ENCODE results near the gene EBLN2. TPM values are rescaled to one million over a fixed set of nuclear protein-coding genes. Genes with fewer than 3 reads are reported as not detected.

The EBLN2 gene
- 0.72 TPM for polyA plus RNA-seq (2012; ENCODE audit: low read depth, missing spikeins)

DNA sequence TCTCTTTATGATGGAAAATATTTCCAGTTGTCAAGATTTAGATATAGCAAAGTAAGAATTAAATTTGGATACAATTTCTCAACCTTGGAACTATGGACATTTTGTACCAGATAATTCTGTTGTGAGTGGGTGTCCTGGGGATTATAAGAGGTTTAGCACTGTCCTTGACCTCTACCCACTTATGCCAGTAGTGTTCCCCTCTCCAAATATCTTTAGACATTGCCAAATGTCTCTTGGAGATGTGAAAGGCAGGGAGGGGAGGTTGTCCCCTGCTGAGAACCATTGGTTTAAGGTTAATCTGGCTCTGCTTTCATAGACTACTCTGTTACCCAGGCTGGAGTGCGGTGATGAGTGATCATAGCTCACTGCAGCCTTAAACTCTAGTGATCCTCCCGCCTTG is at the start of gene EBLN2:
Gene EBLN2 (plus strand): TSS at position 244 of the 400 bp plus-strand sequence. CDS start 423 bp downstream, outside the sequence.
- FAIRE-seq (peak; percentile 56), DNase-seq (ENCODE audit: insufficient read length, low spot score) (no peak)
- no peak for TF ChIP-seq PAX5 (IDR thresholded peaks at IDR 0.05; ENCODE audit: insufficient read depth, low read length, severe bottlenecking)
- TF ChIP-seq SPI1 (IDR thresholded peaks at IDR 0.05; ENCODE audit: low read depth, low read length) = no peak
- no peak for TF ChIP-seq POLR2A (IDR thresholded peaks at IDR 0.05; ENCODE audit: low read depth, low read length)
- TF ChIP-seq POLR2AphosphoS5 (IDR thresholded peaks at IDR 0.05; ENCODE audit: low read depth, low read length) = no peak
- no peak for TF ChIP-seq POU2F2 (IDR thresholded peaks at IDR 0.05; ENCODE audit: low read depth, low read length)
- no peak for TF ChIP-seq TAF1 (IDR thresholded peaks at IDR 0.05; ENCODE audit: low read depth, low read length)

DNA sequence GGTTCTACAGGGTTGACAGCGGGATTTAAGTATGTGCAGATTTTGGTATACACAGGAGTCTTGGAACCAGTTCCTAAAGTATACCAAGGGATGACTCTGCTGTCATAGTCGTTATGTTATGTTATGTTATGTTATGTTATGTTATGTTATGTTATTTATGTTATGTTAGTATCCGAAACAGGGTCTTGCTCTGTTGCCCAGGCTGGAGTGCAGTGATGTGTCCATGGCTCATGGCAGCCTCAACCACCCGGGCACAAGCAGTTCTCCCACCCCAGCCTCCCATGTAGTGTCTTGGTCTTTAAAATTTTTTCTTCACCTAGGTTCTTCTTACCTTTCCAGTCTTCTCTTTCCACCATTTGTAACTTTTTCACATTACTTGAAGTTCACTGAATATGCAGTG is 43.2 kb upstream of the EBLN2 start:
- FAIRE-seq = no peak
- DNase-seq (ENCODE audit: insufficient read length, low spot score) = no peak
- TF ChIP-seq POLR2A (IDR thresholded peaks at IDR 0.05; ENCODE audit: low read depth, low read length) (no peak), PAX5 (IDR thresholded peaks at IDR 0.05; ENCODE audit: insufficient read depth, low read length, severe bottlenecking) (no peak), TAF1 (IDR thresholded peaks at IDR 0.05; ENCODE audit: low read depth, low read length) (no peak), SPI1 (IDR thresholded peaks at IDR 0.05; ENCODE audit: low read depth, low read length) (no peak), POU2F2 (IDR thresholded peaks at IDR 0.05; ENCODE audit: low read depth, low read length) (no peak), POLR2AphosphoS5 (IDR thresholded peaks at IDR 0.05; ENCODE audit: low read depth, low read length) (no peak)

DNA sequence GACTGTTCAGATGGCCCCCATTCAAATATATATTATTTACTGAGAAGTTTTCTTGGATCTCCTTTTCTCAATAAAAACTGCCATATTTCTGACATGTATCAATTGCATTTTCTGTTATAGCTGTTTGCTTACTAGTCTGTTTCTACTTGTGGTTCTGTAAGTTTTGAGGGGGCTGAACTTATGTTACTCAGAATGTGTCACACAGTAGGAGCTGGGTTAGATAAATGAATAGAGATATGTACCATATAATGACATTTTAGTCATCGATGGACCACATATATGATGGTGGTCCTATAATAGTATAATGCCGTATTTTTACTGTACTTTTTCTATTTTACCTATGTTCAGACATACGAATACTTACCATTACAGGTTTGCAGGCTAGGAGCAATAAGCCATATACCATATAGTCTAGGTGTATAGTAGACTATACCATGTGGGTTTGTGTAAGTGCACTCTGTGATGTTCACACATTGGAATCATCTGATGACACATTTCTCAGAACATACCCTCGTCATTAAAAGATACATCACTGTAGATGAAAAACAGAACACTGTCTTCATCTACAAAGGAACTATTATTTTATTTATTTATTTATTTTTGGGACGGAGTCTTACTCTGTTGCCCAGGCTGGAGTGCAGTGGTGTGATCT is 42.5 kb upstream of the EBLN2 start:
- no peak for DNase-seq (ENCODE audit: insufficient read length, low spot score)
- TF ChIP-seq POU2F2 (IDR thresholded peaks at IDR 0.05; ENCODE audit: low read depth, low read length) (no peak), POLR2A (IDR thresholded peaks at IDR 0.05; ENCODE audit: low read depth, low read length) (no peak), SPI1 (IDR thresholded peaks at IDR 0.05; ENCODE audit: low read depth, low read length) (no peak), PAX5 (IDR thresholded peaks at IDR 0.05; ENCODE audit: insufficient read depth, low read length, severe bottlenecking) (no peak), POLR2AphosphoS5 (IDR thresholded peaks at IDR 0.05; ENCODE audit: low read depth, low read length) (no peak), TAF1 (IDR thresholded peaks at IDR 0.05; ENCODE audit: low read depth, low read length) (no peak)
- FAIRE-seq = peak; percentile 74

DNA sequence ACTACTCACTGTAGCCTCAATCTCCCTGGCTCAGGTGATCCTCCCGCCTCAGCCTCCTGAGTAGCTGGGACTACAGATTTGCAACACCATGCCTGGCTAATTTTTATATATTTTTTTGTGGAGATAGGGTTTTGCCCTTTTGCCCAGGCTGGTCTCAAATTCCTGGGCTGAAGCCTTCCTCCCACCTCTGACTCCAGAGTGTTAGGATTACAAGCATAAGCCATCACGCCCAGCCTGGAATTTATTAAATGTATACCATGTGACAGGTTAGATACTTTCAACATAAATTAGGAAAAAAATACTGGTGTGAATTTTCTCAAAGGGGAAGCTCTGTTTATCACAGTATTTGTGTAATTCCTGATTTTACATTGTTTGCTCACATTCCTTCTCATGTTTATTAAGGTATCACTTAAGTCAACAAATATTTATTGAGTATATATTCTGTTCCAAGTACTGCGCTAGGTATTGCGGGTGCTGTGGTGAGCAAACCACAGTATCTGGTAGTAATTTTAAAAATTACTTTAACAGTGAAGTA is 40.1 kb upstream of the EBLN2 start:
- TF ChIP-seq TAF1 (IDR thresholded peaks at IDR 0.05; ENCODE audit: low read depth, low read length) = no peak
- TF ChIP-seq SPI1 (IDR thresholded peaks at IDR 0.05; ENCODE audit: low read depth, low read length) = no peak
- no peak for TF ChIP-seq POLR2A (IDR thresholded peaks at IDR 0.05; ENCODE audit: low read depth, low read length)
- TF ChIP-seq POU2F2 (IDR thresholded peaks at IDR 0.05; ENCODE audit: low read depth, low read length) = no peak
- TF ChIP-seq POLR2AphosphoS5 (IDR thresholded peaks at IDR 0.05; ENCODE audit: low read depth, low read length) = no peak
- TF ChIP-seq PAX5 (IDR thresholded peaks at IDR 0.05; ENCODE audit: insufficient read depth, low read length, severe bottlenecking) = no peak
- FAIRE-seq (no peak), DNase-seq (ENCODE audit: insufficient read length, low spot score) (no peak)

DNA sequence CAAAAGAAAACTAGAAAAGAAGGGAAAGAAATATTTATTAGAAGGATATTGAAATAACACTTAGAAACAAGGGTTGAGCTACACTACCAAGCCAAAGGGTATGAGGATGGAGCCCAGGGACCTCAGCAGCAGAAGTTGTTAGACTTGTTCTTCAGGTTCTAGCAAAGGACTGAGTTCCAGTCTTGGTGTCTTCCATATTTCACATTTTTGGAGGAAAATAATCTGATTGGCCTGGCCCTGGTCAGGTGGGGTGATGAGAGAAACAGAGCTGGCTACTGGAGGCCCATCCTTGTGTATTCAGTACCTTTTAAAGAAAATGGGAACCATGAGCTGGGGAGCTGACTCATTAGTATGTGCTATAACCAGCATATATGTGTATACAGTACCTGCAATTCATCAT is 36.6 kb upstream of the EBLN2 start:
- DNase-seq (ENCODE audit: insufficient read length, low spot score) (no peak), FAIRE-seq (peak; percentile 16)
- TF ChIP-seq SPI1 (IDR thresholded peaks at IDR 0.05; ENCODE audit: low read depth, low read length) (no peak), TAF1 (IDR thresholded peaks at IDR 0.05; ENCODE audit: low read depth, low read length) (no peak), PAX5 (IDR thresholded peaks at IDR 0.05; ENCODE audit: insufficient read depth, low read length, severe bottlenecking) (no peak), POLR2A (IDR thresholded peaks at IDR 0.05; ENCODE audit: low read depth, low read length) (no peak), POU2F2 (IDR thresholded peaks at IDR 0.05; ENCODE audit: low read depth, low read length) (no peak), POLR2AphosphoS5 (IDR thresholded peaks at IDR 0.05; ENCODE audit: low read depth, low read length) (no peak)

DNA sequence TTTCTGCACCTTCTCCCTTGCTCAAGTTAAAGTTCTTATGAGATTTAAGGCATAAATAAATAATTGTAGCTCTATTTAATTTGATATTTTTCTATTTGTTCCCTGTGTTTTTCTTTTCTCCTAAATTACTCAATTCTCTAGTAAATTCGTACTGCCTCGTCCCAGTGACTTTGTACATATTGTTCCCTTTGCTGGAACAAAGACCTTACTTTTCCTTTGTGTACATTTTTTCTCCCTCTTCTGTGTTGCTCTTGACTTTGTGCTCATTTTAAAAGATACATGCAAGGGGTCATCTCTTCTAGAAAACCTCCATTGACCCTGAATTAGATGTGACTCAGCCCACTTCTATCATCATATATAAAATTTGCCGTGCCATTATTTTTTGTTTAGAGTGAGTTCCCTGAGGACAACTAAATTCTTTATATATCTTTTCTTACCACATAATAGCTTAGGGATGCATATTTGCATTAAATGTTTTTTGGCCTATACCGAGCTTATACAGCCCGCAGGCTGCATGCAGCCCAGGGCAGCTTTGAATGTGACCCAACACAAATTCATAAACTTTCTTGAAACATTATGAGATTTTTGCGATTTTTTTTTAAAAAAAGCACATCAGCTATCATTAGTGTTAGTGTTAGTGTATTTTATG is 35.2 kb upstream of the EBLN2 start:
- TF ChIP-seq PAX5 (IDR thresholded peaks at IDR 0.05; ENCODE audit: insufficient read depth, low read length, severe bottlenecking) (no peak), POLR2AphosphoS5 (IDR thresholded peaks at IDR 0.05; ENCODE audit: low read depth, low read length) (no peak), TAF1 (IDR thresholded peaks at IDR 0.05; ENCODE audit: low read depth, low read length) (no peak), SPI1 (IDR thresholded peaks at IDR 0.05; ENCODE audit: low read depth, low read length) (no peak), POU2F2 (IDR thresholded peaks at IDR 0.05; ENCODE audit: low read depth, low read length) (no peak), POLR2A (IDR thresholded peaks at IDR 0.05; ENCODE audit: low read depth, low read length) (no peak)
- no peak for DNase-seq (ENCODE audit: insufficient read length, low spot score)
- FAIRE-seq = no peak

DNA sequence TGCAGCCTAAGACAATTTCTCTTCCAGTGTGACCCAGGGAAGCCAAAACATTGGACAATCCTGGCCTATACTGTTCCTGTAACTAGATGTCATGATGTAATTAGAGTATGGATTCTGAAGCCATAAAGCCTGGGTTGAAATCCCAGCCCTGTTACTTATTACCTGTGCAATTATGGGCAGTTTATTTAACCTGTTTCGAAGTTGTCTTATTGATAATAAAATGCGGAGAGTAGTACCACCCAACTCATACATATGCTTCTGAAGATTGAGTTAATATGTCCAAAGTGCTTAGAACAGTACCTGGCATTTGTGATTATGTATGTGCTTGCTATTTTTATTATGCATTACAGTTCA is 34.7 kb upstream of the EBLN2 start:
- TF ChIP-seq SPI1 (IDR thresholded peaks at IDR 0.05; ENCODE audit: low read depth, low read length) (no peak), POLR2AphosphoS5 (IDR thresholded peaks at IDR 0.05; ENCODE audit: low read depth, low read length) (no peak), POLR2A (IDR thresholded peaks at IDR 0.05; ENCODE audit: low read depth, low read length) (no peak), TAF1 (IDR thresholded peaks at IDR 0.05; ENCODE audit: low read depth, low read length) (no peak), POU2F2 (IDR thresholded peaks at IDR 0.05; ENCODE audit: low read depth, low read length) (no peak), PAX5 (IDR thresholded peaks at IDR 0.05; ENCODE audit: insufficient read depth, low read length, severe bottlenecking) (no peak)
- peak; percentile 33 for FAIRE-seq
- DNase-seq (ENCODE audit: insufficient read length, low spot score) = no peak

DNA sequence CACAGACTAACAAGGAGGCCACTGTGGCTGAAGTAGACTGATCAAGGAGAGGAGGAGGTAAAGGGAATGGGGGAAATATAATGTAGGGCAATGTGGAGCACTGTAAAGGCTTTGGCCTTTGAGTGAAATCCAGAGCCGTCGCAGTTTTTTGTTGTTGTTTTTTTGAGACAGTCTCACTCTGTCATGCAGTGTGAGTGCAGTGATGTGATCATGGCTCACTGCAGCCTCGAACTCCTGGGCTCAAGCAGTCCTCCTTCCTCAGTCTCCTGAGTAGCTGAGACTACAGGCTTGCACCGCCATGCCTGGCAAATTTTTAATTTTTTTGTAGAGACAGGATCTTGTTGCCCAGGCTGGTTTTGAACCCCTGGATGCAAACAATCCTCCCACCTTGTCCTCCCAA is 32.7 kb upstream of the EBLN2 start:
- DNase-seq (ENCODE audit: insufficient read length, low spot score) (no peak), FAIRE-seq (no peak)
- no peak for TF ChIP-seq PAX5 (IDR thresholded peaks at IDR 0.05; ENCODE audit: insufficient read depth, low read length, severe bottlenecking)
- no peak for TF ChIP-seq TAF1 (IDR thresholded peaks at IDR 0.05; ENCODE audit: low read depth, low read length)
- no peak for TF ChIP-seq POLR2A (IDR thresholded peaks at IDR 0.05; ENCODE audit: low read depth, low read length)
- no peak for TF ChIP-seq SPI1 (IDR thresholded peaks at IDR 0.05; ENCODE audit: low read depth, low read length)
- no peak for TF ChIP-seq POLR2AphosphoS5 (IDR thresholded peaks at IDR 0.05; ENCODE audit: low read depth, low read length)
- TF ChIP-seq POU2F2 (IDR thresholded peaks at IDR 0.05; ENCODE audit: low read depth, low read length) = no peak

DNA sequence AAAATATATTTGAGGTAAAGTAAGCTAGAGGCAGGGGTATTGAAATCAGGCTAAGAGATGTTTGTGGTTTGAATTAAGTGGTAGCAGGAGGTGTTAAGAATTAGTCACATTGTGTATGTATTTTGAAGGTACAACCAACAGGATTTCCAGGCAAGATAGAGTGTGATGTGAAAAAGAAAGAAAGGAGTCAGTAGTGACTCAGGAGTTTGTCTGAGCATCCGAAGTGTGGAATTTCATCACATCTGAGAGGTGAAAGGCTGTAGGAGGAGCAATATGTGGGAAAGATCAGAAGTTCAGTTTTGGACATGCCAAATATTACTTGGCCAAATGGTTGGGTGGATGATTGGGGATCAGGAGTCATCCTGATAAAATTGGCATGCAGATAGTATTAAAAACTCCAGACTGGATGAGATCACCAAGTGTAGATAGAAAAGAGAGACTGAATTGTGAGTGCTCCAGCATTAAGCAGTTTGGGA is 32.1 kb upstream of the EBLN2 start:
- DNase-seq (ENCODE audit: insufficient read length, low spot score) (no peak), FAIRE-seq (peak; percentile 5)
- no peak for TF ChIP-seq TAF1 (IDR thresholded peaks at IDR 0.05; ENCODE audit: low read depth, low read length)
- no peak for TF ChIP-seq PAX5 (IDR thresholded peaks at IDR 0.05; ENCODE audit: insufficient read depth, low read length, severe bottlenecking)
- no peak for TF ChIP-seq POLR2A (IDR thresholded peaks at IDR 0.05; ENCODE audit: low read depth, low read length)

Measured in GM12891 (cell line).